Measurements from ENCODE around the gene NFXL1.

NFXL1 gene

GRCh38 chr4:47848041-47848440 lies 66.3 kb downstream of the NFXL1 start:
- DNase-seq (ENCODE audit: extremely low read depth, low read depth): no peak
- TF ChIP-seq, protein P1, sequence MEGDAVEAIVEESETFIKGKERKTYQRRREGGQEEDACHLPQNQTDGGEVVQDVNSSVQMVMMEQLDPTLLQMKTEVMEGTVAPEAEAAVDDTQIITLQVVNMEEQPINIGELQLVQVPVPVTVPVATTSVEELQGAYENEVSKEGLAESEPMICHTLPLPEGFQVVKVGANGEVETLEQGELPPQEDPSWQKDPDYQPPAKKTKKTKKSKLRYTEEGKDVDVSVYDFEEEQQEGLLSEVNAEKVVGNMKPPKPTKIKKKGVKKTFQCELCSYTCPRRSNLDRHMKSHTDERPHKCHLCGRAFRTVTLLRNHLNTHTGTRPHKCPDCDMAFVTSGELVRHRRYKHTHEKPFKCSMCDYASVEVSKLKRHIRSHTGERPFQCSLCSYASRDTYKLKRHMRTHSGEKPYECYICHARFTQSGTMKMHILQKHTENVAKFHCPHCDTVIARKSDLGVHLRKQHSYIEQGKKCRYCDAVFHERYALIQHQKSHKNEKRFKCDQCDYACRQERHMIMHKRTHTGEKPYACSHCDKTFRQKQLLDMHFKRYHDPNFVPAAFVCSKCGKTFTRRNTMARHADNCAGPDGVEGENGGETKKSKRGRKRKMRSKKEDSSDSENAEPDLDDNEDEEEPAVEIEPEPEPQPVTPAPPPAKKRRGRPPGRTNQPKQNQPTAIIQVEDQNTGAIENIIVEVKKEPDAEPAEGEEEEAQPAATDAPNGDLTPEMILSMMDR (IDR thresholded peaks at IDR 0.05; ENCODE audit: low read depth, low read length, missing control alignments): no peak
- H3K4me3 ChIP-seq (replicated peaks; ENCODE audit: low read depth, low read length): no peak overlapping the region

GRCh38 chr4:47842985-47843384 lies 71.4 kb downstream of the NFXL1 start:
- no peak overlapping the region for H3K4me3 ChIP-seq (replicated peaks; ENCODE audit: low read depth, low read length)
- no peak for DNase-seq (ENCODE audit: extremely low read depth, low read depth)

DNA sequence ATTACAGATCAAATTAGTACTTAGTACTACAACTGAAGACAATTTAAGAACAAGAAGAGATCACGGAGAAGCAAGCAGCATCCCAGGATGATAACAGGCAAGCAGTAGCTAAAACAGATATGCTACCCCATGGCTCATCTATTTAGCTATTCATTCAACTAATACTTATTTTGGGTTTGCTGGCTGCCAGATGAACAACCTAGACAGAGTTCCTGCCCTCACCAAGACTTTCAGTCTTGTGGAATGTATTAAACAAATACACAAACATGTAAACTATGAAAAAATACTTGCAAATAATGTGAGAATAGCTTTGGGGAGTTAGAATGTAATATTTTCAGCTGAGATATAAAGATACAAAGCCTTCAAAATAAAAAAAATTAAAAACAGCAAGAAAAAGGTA lies 74.1 kb downstream of the NFXL1 start:
- DNase-seq (ENCODE audit: extremely low read depth, low read depth): no peak
- no peak overlapping the region for H3K4me3 ChIP-seq (replicated peaks; ENCODE audit: low read depth, low read length)
- TF ChIP-seq, protein P1 (IDR thresholded peaks at IDR 0.05; ENCODE audit: low read depth, low read length, missing control alignments): no peak

More at GRCh38 chr4:47842985-47843384, 71.4 kb downstream of the NFXL1 start:
- TF ChIP-seq, protein P1 (IDR thresholded peaks at IDR 0.05; ENCODE audit: low read depth, low read length, missing control alignments): no peak

DNA sequence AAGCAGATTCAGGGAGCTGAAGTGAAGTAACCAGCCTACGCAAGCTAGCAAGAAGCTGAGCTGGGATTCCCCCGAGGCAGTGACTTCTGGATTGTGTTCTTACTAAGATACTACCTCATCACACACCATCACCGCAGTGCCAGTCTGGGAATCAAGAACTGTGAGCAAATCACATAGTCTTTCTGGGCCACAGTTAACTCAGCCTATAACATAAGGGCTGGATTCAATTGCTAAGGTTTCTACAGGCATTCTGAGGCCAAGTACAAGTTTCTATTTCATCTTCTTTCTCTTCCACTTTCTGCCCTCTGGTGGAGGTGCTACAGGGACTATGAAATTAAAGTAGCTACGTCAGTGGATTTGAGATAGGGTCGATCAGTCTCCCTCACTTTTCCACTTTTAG lies 75.1 kb downstream of the NFXL1 start:
- TF ChIP-seq, protein P1 (IDR thresholded peaks at IDR 0.05; ENCODE audit: low read depth, low read length, missing control alignments): peak; percentile 41
- DNase-seq (ENCODE audit: extremely low read depth, low read depth): no peak
- H3K4me3 ChIP-seq (replicated peaks; ENCODE audit: low read depth, low read length): no peak overlapping the region

- TF ChIP-seq, protein P1 (IDR thresholded peaks at IDR 0.05; ENCODE audit: low read depth, low read length, missing control alignments): no peak
- no peak for DNase-seq (ENCODE audit: extremely low read depth, low read depth)
- H3K4me3 ChIP-seq (replicated peaks; ENCODE audit: low read depth, low read length): no peak overlapping the region
These were observed 75.9 kb downstream of the NFXL1 start for GRCh38 chr4:47838445-47838844.

- H3K4me3 ChIP-seq (replicated peaks; ENCODE audit: low read depth, low read length): peak within 1 kb of the TSS; percentile 49
- no peak for DNase-seq (ENCODE audit: extremely low read depth, low read depth)
- TF ChIP-seq, protein P1 (IDR thresholded peaks at IDR 0.05; ENCODE audit: low read depth, low read length, missing control alignments): no peak
These were observed 76.5 kb downstream of the NFXL1 start, which contains the start of gene CORIN for GRCh38 chr4:47837908-47838294. Gene CORIN, minus strand, starts transcription at chr4:47838067. Its CDS starts 118 bp downstream, at chr4:47837949.
